Tibial nerve (tissue), 4 donors: ENCODE results near the gene PDZD8.

ENCODE experiments used
- EP300 ChIP-seq, 2 donors: sonication (generic); formaldehyde crosslinking; IDR thresholded peaks; one replicate each; pipeline ENCODE4 v1.6.1; 2017; ENCODE audit warnings: antibody characterized with exemption in 2 of 2, mild to moderate bottlenecking in 1 of 2
- POLR2A ChIP-seq, 2 donors: fragments of 450-650 bp; IDR thresholded peaks; one replicate each; pipeline ENCODE4 v1.6.1; 2017; ENCODE audit warnings: antibody characterized with exemption in 2 of 2, mild to moderate bottlenecking in 2 of 2, moderate library complexity in 2 of 2
- TF ChIP-seq, protein P1 (sequence below), 5 experiments: fragments of 200-600 bp in 3 of 5; fragments of 450-650 bp in 2 of 5; sonication (generic) in 3 of 5; IDR thresholded peaks; one replicate each; pipeline ENCODE4 v1.5.1; 2016 to 2019; ENCODE audit warnings: antibody characterized with exemption in 5 of 5, mild to moderate bottlenecking in 3 of 5, moderate library complexity in 2 of 5

DNA sequence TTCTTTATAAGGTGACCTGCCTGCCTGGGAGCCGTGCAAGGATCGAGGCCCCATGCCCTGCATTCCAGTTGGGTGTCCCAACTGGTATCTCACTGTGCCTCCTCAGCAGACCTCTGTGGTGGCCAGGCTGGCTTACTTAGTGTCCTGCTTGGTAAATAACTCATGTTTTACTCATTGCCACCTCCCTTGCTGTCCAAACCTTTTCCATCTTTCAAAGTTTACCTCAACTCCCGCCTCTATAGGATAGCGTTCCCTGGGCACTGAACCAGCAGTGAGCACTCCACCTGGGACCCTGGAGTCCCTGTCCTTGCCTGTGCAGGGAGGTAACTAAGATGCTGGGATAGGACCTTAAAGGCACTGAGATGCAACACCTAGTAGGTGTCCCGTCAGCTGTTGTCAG lies 100.7 kb downstream of the PDZD8 start:
- TF ChIP-seq EP300 (IDR thresholded peaks at IDR 0.05) (no peak), POLR2A (IDR thresholded peaks at IDR 0.05) (no peak)
- TF ChIP-seq, protein P1, sequence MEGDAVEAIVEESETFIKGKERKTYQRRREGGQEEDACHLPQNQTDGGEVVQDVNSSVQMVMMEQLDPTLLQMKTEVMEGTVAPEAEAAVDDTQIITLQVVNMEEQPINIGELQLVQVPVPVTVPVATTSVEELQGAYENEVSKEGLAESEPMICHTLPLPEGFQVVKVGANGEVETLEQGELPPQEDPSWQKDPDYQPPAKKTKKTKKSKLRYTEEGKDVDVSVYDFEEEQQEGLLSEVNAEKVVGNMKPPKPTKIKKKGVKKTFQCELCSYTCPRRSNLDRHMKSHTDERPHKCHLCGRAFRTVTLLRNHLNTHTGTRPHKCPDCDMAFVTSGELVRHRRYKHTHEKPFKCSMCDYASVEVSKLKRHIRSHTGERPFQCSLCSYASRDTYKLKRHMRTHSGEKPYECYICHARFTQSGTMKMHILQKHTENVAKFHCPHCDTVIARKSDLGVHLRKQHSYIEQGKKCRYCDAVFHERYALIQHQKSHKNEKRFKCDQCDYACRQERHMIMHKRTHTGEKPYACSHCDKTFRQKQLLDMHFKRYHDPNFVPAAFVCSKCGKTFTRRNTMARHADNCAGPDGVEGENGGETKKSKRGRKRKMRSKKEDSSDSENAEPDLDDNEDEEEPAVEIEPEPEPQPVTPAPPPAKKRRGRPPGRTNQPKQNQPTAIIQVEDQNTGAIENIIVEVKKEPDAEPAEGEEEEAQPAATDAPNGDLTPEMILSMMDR (IDR thresholded peaks at IDR 0.05) = no peak
